GM13976 (cell line): ENCODE data around the gene TRIM2.

Source experiments
- DNase-seq: peaks from one replicate; pipeline ENCODE4 v3.0.0; 2012; ENCODE audit warnings: low spot score
- CTCF ChIP-seq: IDR thresholded peaks from 2 replicates; pipeline ENCODE4 v1.5.1; 2012; ENCODE audit warnings: borderline replicate concordance, mild to moderate bottlenecking; ENCODE audit not compliant: insufficient read depth; ENCODE audit errors: extremely low read depth, missing control alignments, control extremely low read depth
- in situ Hi-C: fragments of 300-500 bp; cut with MboI; formaldehyde crosslinking; loops from one replicate; pipeline ENCODE4 v1.12.0; 2022; ENCODE audit warnings: low sequenced_read_pairs, mixed read lengths, inconsistent platforms; ENCODE audit not compliant: unreplicated experiment

Gene TRIM2

GRCh38 chr4:153387981-153388380 is 183.7 kb downstream of the TRIM2 start:
- in situ Hi-C loops: no loop called here
- DNase-seq: no peak
- no peak for TF ChIP-seq CTCF
